Fibroblast of skin of left biceps (primary cell): Measurements from ENCODE around the gene RNF207.

Source experiments
- DNase-seq, 2 experiments: peaks; one replicate each; pipeline ENCODE4 v3.0.0-alpha.2; 2013; ENCODE audit warnings: low read depth in 2 of 2

Gene RNF207, protein sequence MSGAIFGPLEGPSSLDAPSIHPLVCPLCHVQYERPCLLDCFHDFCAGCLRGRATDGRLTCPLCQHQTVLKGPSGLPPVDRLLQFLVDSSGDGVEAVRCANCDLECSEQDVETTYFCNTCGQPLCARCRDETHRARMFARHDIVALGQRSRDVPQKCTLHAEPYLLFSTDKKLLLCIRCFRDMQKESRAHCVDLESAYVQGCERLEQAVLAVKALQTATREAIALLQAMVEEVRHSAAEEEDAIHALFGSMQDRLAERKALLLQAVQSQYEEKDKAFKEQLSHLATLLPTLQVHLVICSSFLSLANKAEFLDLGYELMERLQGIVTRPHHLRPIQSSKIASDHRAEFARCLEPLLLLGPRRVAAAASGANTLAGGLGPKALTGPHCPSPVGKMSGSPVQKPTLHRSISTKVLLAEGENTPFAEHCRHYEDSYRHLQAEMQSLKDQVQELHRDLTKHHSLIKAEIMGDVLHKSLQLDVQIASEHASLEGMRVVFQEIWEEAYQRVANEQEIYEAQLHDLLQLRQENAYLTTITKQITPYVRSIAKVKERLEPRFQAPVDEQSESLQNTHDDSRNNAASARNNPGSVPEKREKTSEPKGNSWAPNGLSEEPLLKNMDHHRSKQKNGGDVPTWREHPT

GRCh38 chr1:6205849-6206519 lies at the start of gene RNF207:
Gene RNF207, plus strand, starts transcription at chr1:6206119. Its CDS starts 417 bp downstream, at chr1:6206536.
- DNase-seq, result no peak

GRCh38 chr1:6157132-6157527 lies 48.8 kb upstream of the RNF207 start:
- DNase-seq, result no peak

DNA sequence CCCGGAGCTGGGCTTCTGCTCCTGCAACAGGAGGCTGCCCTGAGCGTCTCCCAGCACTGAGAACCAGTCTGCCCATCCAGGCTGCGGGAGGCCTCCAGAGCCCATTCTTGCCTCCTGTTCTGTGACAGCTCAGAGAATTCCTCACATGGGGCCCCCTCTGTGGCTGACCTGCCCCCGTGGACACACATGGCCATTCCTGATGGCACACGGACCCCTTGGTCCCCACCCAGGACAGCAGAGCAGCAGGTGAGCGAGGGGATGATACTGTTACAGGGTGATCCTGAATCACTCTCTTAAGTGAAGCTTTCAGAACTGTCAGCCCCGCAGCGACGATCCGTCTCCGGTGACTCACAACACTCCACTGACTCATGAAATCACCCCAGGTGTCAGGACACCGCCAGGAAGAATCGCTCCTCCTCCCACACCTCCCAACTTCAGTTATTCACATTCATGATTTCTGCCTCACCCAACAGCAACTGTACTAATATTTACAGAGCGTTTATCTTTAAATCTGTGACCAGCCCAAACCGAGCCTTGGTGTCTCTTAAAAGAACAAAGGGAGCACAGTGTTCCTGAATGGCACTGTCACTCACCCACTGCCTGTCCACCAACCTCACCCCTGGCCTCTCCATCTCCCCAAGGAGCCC lies 48.3 kb upstream of the RNF207 start:
- DNase-seq, result no peak

- DNase-seq, result no peak
Measured at GRCh38 chr1:6158181-6158580, 47.7 kb upstream of the RNF207 start.

- no peak for DNase-seq
Measured at GRCh38 chr1:6162341-6162740, 43.6 kb upstream of the RNF207 start.

- no peak for DNase-seq
Measured at GRCh38 chr1:6162773-6163172, 43.1 kb upstream of the RNF207 start.

DNA sequence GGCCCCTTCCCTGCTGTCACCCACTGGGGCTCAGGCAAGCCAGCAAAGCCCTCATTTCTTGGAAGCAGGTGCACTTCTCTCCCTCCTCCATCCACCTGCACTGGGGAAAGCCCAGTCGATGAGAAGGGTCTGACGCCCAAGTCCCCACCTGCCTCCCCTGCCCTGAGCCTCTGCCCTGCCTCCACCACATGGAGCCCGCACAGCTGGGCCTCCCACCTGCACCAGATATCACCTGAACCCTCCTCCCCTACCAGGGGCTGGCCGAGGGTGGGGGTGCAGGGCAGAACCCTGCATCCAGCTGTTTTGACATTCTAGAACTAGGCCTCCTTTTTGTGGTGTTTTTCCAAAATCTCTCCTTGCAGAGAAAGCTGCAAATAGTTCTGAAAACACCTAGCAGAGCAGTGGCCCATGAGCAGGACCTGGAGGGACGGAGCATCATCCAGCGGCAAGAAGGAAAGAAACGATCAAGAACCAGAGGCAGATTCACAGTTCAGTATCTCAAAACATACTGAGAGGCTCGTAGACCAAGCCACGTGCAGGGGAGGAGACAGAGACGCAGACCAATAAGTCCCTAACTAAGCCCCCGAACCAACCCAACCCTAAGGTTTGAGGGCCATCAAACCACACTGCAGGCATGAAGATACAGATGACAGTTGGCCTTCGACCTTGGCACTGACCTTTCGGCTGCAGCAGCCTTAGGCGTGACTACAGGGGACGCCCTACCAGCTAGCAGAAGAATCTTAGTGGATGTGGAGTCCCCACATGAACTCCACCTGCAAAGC lies 42.5 kb upstream of the RNF207 start:
- no peak for DNase-seq

GRCh38 chr1:6163973-6164617 lies 41.8 kb upstream of the RNF207 start:
- DNase-seq, result no peak

GRCh38 chr1:6165027-6165426 lies 40.9 kb upstream of the RNF207 start:
- DNase-seq, result no peak

DNA sequence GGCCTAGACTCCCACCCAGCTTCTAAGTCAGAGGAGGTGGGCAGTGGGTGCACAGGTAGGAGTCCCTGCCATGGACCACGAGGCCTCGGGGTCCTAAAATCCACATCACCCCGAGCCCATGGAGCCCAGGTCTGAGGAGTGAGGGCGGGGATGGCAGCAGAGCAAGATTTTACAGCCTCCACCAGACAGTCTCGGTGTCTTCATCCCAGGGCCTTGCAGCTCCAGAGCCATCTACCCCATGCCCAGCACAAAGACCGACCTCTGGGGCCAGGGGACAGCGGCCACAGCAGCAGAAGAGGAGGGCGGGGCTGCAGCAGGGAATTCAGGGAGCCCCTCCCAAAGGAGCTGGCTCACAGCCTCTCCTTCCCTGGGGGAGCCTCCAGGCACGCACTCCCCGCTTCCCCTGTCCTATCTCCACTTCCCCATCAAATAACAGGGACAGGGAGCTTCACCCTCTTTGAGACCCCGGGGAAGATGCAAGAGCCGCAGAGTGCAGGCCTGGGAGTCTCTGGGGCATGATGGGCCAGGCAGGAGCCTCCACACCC lies 40.4 kb upstream of the RNF207 start:
- DNase-seq, result no peak

GRCh38 chr1:6166221-6166620 lies 39.7 kb upstream of the RNF207 start:
- DNase-seq, result no peak

GRCh38 chr1:6166655-6167390 lies 39.1 kb upstream of the RNF207 start:
- no peak for DNase-seq

DNA sequence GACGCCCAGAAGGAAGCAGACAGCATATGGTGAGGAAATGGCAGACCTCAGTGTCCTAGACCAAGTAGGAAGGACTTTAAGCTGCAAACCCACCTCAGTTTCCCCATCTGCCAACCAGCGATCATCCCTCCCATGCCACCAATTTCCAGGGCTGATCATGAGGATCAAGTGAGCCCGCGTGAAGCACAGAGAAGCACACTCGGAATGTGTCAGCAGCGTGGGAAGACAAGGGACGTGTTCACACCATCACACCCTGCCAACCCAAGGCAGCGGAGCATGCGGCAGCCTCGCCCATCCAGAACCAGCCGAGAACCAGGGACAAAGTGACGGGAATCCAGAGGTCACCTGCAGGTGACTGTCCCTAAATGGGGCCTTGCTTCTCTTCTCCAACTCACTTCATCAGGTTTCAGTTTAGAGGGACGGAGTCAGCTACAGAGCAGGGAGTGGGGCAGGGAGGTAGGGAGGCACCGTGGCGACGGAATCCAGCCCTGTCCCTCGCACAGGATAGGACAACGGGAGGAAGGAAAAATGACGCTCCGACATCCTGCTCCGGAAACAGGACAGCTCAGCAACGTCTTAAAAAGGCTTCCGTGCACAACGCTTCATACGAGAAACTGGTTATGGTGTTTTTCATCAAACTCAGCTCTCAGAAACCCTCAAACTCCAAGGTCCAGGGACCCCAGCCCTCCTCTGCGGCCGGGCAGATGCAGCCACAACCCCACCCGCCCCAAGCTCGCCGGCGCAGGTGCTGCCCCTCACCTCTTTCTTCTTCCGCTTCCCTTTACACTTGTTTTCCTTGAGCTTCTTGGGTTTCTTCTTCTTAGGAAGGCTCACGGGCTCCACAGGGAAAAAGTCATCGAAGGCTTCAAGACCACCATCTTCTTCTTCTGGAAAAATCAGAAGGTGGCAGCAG lies 38.3 kb upstream of the RNF207 start:
- DNase-seq, result no peak

DNA sequence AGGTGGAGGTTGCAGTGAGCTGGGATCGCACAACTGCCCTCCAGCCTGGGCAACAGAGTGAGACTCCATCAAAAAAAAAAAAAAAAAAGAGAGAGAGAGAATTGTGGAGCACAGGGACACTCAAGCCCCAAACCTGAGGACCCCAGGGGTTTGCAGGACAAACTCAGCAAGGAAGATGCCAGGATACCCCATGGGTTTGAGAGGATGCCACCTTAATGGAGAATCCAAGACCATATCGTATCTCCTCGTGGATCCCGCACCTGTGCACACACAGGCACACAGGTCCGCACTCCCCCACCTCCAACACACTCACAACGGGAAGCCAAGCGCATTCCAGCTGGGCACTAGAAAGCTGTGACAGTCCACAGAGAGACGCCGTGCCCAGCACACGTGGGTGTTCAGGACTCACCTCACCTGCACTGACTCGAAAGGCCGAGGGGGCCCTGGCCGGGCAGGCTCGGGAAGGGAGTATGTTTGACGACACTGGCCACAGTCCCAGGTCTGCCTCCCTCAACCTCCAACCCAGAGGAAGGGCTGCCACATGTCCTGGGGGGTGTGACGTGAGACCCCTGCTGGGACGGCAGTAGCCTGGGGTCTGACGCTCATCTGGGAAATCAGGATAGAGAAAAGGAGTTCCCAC lies 36.9 kb upstream of the RNF207 start:
- DNase-seq, result no peak

DNA sequence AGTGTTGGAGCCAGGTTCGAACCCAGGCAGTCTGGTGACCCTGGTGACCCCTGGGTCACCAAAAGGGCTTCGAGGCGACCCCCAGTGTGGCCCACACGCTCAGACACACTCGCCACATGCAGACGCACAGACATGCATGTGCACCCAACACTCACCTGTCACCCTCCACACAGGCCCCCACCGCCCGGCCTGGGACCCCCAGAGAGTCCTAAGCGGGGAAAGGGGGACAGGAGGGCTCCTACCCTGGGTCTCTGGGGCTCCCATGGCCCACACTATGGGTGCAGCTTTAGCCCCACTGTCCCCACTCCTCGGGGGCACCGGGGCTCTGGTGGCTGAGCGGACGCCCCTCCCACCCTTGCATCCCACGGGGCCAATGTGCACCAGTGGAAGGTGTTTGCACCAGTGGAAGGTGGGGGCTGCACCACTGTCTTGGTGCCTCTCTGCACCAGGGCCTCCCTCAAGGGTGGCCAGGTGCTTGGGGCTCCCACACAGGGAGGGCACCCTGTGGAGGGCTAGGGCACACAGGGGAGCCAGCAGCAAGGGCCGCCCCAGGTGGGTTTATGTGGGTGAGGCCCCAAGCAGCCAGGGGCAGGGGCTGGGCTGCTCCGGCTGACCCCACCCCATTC lies 35.7 kb upstream of the RNF207 start:
- no peak for DNase-seq

GRCh38 chr1:6170742-6171201 lies 35.1 kb upstream of the RNF207 start:
- DNase-seq, result no peak

GRCh38 chr1:6171548-6172124 lies 34.3 kb upstream of the RNF207 start:
- no peak for DNase-seq

GRCh38 chr1:6172549-6172948 lies 33.4 kb upstream of the RNF207 start:
- no peak for DNase-seq
